ENCODE data around the gene IL1R2. TPM values are rescaled to one million over a fixed set of nuclear protein-coding genes. Genes with fewer than 3 reads are reported as not detected.
"Not testable (repeated sequence)": the region's sequence is repeated elsewhere in the genome, so short reads cannot be mapped to it uniquely, and the experiment has no call there.

IL1R2 gene
- total RNA-seq, 4 donors from 2014 or later = 2.7 to 6.1 (median 3.6) TPM

- TF ChIP-seq POLR2A (IDR thresholded peaks at IDR 0.05) (no peak), CTCF (IDR thresholded peaks at IDR 0.05) (no peak)
- intact Hi-C loops (cut with DNase I) = loop anchor here (10.0 kb wide), 1 partner anchor 115 kb away; no protein-coding TSS in a partner anchor
- no peak for DNase-seq
- Histone ChIP-seq H3K4me3 (replicated peaks in 1 of 3) (no peak overlapping the region), H3K27ac (no peak overlapping the region), H3K27me3 (no peaks in the 10 kb centered on the region), H3K4me1 (peaks cover 10% of the 10 kb centered on the region in 2 donors), H3K36me3 (no peaks in the 10 kb centered on the region), H3K9me3 (no peaks in the 10 kb centered on the region)
- 96 to 97% methylated on average over 6 of the region's 6 CpGs for WGBS, 2 donors
Measured at GRCh38 chr2:102000012-102000411, 8.3 kb downstream of the IL1R2 start.

- 74 to 81% methylated on average over 7 of the region's 7 CpGs for WGBS, 2 donors
- no peaks in the 10 kb centered on the region for H3K27me3 ChIP-seq
- intact Hi-C loops (cut with DNase I) = loop anchor here (10.0 kb wide), 1 partner anchor 116 kb away; no protein-coding TSS in a partner anchor
- no peak overlapping the region for H3K27ac ChIP-seq
- no peaks in the 10 kb centered on the region for H3K9me3 ChIP-seq
- TF ChIP-seq POLR2A (IDR thresholded peaks at IDR 0.05) (no peak), CTCF (IDR thresholded peaks at IDR 0.05) (no peak)
- no peak for DNase-seq
- peaks cover 18 to 21% of the 10 kb centered on the region in 2 donors for H3K4me1 ChIP-seq
- H3K36me3 ChIP-seq = no peaks in the 10 kb centered on the region
- no peak overlapping the region for H3K4me3 ChIP-seq (replicated peaks in 1 of 3)
Measured at GRCh38 chr2:102000813-102001766, 9.3 kb downstream of the IL1R2 start.

GRCh38 chr2:102001767-102002142 lies 10.0 kb downstream of the IL1R2 start:
- no peak for TF ChIP-seq POLR2A (IDR thresholded peaks at IDR 0.05)
- TF ChIP-seq CTCF (IDR thresholded peaks at IDR 0.05) = no peak
- no peaks in the 10 kb centered on the region for H3K36me3 ChIP-seq
- H3K27me3 ChIP-seq = no peaks in the 10 kb centered on the region
- intact Hi-C loops (cut with DNase I) = loop anchor here (10.0 kb wide), 1 partner anchor 117 kb away; no protein-coding TSS in a partner anchor
- H3K9me3 ChIP-seq = no peaks in the 10 kb centered on the region
- 91 to 92% methylated on average over 4 of the region's 4 CpGs for WGBS, 2 donors
- H3K27ac ChIP-seq = no peak overlapping the region
- H3K4me3 ChIP-seq (replicated peaks in 1 of 3) = no peak overlapping the region
- no peak for DNase-seq
- H3K4me1 ChIP-seq = peaks cover 18 to 28% of the 10 kb centered on the region in 2 donors

GRCh38 chr2:102002228-102002627 lies 10.5 kb downstream of the IL1R2 start:
- no peaks in the 10 kb centered on the region for H3K36me3 ChIP-seq
- no peaks in the 10 kb centered on the region for H3K9me3 ChIP-seq
- H3K4me1 ChIP-seq = peaks cover 18 to 29% of the 10 kb centered on the region in 2 donors
- H3K27ac ChIP-seq = no peak overlapping the region
- intact Hi-C loops (cut with DNase I) = loop anchor here (10.0 kb wide), 1 partner anchor 117 kb away; no protein-coding TSS in a partner anchor
- H3K27me3 ChIP-seq = no peaks in the 10 kb centered on the region
- 92 to 96% methylated on average over 3 of the region's 3 CpGs for WGBS, 2 donors
- TF ChIP-seq CTCF (IDR thresholded peaks at IDR 0.05) (no peak), POLR2A (IDR thresholded peaks at IDR 0.05) (no peak)
- no peak overlapping the region for H3K4me3 ChIP-seq (replicated peaks in 1 of 3)
- no peak for DNase-seq

GRCh38 chr2:102002909-102003308 lies 11.1 kb downstream of the IL1R2 start:
- H3K27me3 ChIP-seq; H3K4me3 ChIP-seq (replicated peaks in 1 of 3); H3K36me3 ChIP-seq; H3K27ac ChIP-seq; DNase-seq; H3K9me3 ChIP-seq: not testable (repeated sequence)
- intact Hi-C loops (cut with DNase I) = loop anchor here (10.0 kb wide), 1 partner anchor 118 kb away; no protein-coding TSS in a partner anchor
- peaks cover 18 to 29% of the 10 kb centered on the region in 2 donors for H3K4me1 ChIP-seq
- 94 to 96% methylated on average over 3 of the region's 3 CpGs for WGBS, 2 donors
